Peyer's patch (tissue), 4 donors: Measurements from ENCODE around the gene CAMKV.

ENCODE experiments used
- POLR2A ChIP-seq, 2 donors: fragments of 450-650 bp; IDR thresholded peaks; one replicate each; pipeline ENCODE4 v1.5.1; 2017; ENCODE audit warnings: antibody characterized with exemption in 2 of 2, mild to moderate bottlenecking in 2 of 2, moderate library complexity in 2 of 2
- TF ChIP-seq, protein P1 (sequence below), 6 experiments: fragments of 450-650 bp in 4 of 6; fragments of 200-600 bp in 2 of 6; sonication (generic) in 1 of 6; IDR thresholded peaks; one replicate each; pipeline ENCODE4 v1.5.1; 2017 to 2019; ENCODE audit warnings: antibody characterized with exemption in 6 of 6, mild to moderate bottlenecking in 3 of 6, moderate library complexity in 1 of 6

DNA sequence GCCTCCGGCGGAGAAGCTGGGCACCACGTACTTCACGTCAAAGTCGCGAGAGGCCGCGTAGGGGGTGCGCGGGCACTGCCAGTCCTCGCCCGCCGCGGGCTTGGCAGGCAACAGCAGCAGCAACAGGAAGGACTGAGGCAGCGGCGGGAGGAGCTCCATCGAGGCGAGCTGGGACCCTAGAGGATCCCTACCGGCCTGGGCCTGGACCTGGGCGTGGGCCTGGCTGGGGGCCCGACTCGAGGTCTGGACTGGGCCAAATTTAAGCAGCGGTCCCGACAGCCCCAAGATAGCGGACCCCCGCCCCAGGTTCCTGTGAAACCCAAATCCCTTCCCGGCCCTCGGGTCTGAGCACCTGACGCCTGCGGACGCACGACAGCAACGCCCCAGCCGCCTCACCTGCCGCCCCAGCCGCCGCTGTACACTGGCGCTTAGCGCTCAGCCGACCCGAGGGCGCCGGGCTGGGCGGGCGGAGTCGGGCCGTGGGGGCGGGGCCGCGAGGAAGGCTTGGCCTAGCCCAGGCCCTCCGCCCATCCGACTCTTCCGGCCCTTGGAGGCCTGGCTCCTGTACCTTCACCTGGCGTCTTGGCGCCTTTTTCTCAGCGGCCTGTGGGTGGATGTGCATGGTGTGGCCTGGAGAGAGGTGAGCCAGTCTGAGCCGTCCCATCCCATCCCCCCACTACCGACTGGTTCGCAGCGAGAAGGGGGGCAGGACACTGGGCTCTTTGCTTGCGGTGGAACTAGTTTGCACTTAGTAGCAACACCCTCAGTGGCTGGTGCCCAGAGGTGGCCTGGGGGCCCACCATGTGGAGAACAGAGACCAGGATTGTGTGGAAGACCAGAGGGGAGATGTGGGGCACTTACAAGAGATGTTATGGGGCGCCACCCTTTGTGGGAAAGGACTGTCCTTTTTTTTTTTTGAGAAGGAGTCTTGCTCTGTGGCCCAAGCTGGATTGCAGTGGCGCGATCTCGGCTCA, 34.0 kb upstream of the CAMKV start, which contains the start of gene MST1R:
- TF ChIP-seq, protein P1, sequence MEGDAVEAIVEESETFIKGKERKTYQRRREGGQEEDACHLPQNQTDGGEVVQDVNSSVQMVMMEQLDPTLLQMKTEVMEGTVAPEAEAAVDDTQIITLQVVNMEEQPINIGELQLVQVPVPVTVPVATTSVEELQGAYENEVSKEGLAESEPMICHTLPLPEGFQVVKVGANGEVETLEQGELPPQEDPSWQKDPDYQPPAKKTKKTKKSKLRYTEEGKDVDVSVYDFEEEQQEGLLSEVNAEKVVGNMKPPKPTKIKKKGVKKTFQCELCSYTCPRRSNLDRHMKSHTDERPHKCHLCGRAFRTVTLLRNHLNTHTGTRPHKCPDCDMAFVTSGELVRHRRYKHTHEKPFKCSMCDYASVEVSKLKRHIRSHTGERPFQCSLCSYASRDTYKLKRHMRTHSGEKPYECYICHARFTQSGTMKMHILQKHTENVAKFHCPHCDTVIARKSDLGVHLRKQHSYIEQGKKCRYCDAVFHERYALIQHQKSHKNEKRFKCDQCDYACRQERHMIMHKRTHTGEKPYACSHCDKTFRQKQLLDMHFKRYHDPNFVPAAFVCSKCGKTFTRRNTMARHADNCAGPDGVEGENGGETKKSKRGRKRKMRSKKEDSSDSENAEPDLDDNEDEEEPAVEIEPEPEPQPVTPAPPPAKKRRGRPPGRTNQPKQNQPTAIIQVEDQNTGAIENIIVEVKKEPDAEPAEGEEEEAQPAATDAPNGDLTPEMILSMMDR (IDR thresholded peaks at IDR 0.05), result peak in 4 of 6 experiments; percentile 4 to 51 (median 44)
- TF ChIP-seq POLR2A (IDR thresholded peaks at IDR 0.05), result peak; percentile 97
